Thyroid gland (tissue), 4 donors: ENCODE results near the gene REN. TPM values are rescaled to one million over a fixed set of nuclear protein-coding genes. Genes with fewer than 3 reads are reported as not detected.

ENCODE experiments used
- total RNA-seq, 4 donors: library from RNA; depleted of rRNA; stranded (reverse); fragments of >200 nt; gene quantifications; one replicate each; pipeline ENCODE4 v1.2.3, GENCODE V29; 2016

Gene REN
- total RNA-seq, 4 donors from 2014 or later = not detected

Other genes starting within 250 kb of the REN start
- 10 to 100 TPM; 19.4 to 29.3 (median 20.8) TPM for gene SOX13, start 93.2 kb downstream of the REN start, total RNA-seq
- gene ETNK2, start 14.3 kb downstream of the REN start, total RNA-seq = 10 to 100 TPM; 16.1 to 22.5 (median 21.0) TPM
- not detected for gene KISS1, start 30.2 kb upstream of the REN start, total RNA-seq
- gene GOLT1A, start 47.7 kb upstream of the REN start, total RNA-seq = under 1 TPM in 1 of 4 donors, not detected in 3; 0.45 TPM
- gene PLEKHA6, start 193.6 kb upstream of the REN start, total RNA-seq = 1 to 10 TPM; 2.9 to 8.9 (median 4.0) TPM
- gene PPP1R15B, start 245.5 kb upstream of the REN start, total RNA-seq = 10 to 100 TPM; 63.0 to 89.8 (median 66.2) TPM